Measurements from ENCODE around the gene CASK.

CASK gene, protein sequence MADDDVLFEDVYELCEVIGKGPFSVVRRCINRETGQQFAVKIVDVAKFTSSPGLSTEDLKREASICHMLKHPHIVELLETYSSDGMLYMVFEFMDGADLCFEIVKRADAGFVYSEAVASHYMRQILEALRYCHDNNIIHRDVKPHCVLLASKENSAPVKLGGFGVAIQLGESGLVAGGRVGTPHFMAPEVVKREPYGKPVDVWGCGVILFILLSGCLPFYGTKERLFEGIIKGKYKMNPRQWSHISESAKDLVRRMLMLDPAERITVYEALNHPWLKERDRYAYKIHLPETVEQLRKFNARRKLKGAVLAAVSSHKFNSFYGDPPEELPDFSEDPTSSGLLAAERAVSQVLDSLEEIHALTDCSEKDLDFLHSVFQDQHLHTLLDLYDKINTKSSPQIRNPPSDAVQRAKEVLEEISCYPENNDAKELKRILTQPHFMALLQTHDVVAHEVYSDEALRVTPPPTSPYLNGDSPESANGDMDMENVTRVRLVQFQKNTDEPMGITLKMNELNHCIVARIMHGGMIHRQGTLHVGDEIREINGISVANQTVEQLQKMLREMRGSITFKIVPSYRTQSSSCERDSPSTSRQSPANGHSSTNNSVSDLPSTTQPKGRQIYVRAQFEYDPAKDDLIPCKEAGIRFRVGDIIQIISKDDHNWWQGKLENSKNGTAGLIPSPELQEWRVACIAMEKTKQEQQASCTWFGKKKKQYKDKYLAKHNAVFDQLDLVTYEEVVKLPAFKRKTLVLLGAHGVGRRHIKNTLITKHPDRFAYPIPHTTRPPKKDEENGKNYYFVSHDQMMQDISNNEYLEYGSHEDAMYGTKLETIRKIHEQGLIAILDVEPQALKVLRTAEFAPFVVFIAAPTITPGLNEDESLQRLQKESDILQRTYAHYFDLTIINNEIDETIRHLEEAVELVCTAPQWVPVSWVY

DNA sequence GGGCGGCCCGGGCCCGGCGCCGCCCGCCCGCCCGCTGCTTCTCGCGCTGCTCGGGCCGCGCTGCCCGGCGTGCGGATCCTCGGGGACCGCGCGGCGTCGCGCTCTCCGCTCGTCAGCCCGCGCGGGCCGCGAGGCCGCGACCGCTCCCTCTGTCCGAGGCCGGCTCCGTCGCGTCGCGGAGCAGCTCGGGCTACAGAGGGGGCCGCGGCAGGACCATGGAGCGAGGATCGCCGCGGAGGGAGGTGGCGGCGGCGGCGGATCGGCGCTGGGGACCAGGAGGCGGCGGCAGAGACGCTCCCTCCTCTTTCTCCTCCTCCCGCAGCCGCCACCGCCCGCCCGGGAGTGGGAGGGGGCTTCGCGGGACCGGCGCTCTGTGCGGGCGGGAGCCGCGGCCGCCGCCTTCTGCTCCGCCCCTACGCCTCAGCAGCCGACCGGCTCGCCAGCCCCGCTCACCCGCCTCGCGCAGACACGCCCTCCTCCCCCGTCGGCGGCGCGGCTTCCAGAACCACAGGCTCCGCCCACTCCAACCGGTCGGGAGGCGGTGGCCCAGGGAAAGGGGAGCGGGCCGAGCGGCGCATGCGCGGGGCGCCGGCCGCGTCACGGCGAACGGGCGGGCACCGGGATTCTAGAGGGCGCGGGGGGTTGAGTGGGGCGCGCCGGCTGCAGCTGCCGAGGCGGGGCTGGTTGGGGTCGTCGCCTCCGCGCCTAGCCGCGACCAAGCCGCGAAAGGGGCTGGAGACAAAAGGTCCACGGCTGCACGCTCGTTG is at the start of gene CASK:
Gene CASK (minus strand): TSS at position 344 of the 767 bp plus-strand sequence. CDS start 566 bp downstream, outside the sequence.
- DNase-seq (ENCODE audit: low spot score) = peak; percentile 88

DNA sequence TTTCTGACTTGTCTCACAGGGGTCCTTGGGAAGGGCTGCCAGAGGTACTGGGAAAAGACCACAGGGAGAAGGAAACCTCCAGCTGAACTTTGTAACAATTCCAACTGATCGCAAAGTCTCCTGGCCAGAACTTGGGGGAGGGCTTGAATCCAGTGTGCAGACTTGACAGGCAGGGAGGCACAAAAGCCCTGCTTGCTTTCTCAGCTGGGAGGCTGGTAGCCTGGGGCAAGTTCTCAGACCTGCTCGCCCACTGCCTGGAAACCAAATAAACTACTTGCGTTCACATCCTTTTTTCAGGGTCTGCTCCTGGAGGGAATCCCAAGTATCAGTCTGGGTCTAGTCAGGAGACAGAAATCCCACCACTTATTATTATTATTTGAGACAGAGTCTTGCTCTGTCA is 48.0 kb upstream of the CASK start:
- no peak for DNase-seq (ENCODE audit: low spot score)

DNA sequence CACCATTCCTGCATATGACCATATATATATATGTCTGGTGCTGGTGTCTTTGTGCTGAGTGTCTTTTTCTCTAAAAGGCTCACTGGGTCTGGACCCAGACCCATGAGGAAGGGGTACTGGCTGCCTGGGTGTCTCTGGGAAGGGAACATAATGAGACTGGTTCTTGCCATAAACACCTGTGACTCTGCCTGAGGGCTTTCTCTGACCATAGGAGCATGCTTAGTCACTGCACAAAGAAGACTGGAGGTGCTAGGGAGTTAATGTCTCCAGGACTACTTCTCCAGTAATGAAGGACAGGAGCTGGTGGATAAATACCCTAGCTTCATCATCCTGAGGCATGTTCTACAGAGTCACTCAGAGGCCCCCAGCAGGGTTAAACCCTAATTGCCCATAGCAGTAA is 47.1 kb upstream of the CASK start:
- DNase-seq (ENCODE audit: low spot score) = no peak

DNA sequence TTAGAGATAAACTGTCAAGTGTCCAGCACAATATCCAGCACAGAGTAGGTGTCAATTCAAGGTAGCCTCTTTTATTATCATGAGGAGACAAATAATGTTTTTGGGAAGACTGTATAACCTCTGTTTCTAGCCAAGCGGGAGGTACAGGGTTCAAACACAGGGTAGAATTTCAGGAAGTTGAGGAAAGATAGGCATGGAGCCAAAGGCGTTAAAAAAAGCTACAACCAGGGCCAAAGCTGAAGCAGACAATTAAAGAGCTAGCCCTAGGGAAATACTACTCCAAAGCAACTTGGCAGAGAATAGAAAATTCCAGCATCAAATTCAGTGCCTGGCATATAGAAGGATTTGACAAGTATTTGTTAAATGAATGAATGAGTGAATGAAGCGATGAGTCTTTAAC is 40.0 kb upstream of the CASK start:
- DNase-seq (ENCODE audit: low spot score) = no peak

DNA sequence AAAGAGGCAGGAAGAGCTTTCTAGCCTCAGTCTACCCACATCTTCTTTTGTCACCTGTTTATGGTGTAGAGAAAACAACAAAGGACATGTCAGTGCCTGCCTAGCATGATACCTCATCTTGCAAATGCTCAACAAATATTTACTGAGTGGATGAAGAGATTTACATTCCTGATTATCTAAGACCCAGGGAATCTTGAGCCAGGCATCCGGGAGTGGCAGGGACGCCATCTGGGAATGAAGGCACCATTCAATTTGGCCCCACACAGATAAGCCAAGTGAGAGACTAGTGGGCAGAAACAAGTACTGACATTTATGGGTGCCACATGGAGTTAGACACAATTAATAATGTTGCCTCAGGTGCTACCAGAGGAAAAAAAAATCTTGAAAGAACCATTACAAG is 36.8 kb upstream of the CASK start:
- DNase-seq (ENCODE audit: low spot score) = no peak

DNA sequence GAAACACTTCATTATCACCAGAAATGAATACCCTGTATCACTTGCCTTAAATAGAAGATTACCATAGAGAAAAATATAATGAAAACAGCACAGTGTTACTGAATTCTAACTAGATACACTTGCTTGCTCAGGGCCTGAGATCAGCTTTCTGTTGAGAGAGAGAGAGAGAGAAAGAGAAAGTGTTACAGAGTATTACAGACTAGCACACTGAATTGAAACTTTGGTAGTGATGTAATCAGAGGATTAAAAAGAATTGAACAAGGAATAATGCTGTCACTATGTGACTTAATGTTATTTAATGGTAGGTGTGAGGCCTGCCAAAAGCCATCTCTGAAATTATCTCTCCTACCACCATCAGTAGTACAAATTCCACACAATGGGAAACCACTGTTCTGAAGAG is 35.5 kb upstream of the CASK start:
- no peak for DNase-seq (ENCODE audit: low spot score)

DNA sequence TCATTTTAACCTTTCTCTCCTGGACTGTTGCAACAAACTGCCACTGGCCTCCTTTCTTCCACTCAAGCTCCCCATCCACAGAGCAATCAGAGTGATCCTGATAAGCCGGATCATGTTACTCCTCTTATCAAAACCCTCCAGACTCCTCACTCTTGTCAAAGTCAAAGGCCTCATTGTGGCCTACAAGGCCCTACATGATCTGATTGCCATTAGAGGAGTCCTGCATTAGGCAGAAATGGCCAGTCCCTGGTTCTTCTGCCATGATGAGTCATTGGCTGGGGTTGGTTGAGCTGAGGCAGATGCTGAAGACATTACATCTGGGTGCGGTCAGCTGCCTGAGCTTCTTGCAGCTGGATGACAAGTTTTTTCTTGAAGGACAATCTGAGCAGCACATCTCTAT is 32.7 kb upstream of the CASK start:
- DNase-seq (ENCODE audit: low spot score) = no peak

DNA sequence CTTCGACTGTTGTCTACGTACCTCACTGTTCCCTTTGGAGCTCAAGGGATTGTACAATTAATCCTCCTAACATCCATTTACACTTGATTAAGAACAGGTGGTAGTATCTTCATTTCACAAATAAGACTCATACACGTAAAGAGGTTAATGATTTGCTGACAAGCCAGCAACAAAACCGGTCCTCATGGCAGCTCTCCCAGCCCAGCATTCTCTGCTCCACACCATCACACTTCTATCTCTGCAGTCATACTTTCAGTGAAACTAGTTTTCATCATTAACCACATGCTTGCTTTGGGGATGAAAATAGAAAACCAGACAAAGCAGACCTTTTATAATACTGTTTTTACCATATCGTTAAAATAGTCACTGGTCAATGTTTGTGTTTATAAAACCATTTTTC is 28.7 kb upstream of the CASK start:
- no peak for DNase-seq (ENCODE audit: low spot score)

DNA sequence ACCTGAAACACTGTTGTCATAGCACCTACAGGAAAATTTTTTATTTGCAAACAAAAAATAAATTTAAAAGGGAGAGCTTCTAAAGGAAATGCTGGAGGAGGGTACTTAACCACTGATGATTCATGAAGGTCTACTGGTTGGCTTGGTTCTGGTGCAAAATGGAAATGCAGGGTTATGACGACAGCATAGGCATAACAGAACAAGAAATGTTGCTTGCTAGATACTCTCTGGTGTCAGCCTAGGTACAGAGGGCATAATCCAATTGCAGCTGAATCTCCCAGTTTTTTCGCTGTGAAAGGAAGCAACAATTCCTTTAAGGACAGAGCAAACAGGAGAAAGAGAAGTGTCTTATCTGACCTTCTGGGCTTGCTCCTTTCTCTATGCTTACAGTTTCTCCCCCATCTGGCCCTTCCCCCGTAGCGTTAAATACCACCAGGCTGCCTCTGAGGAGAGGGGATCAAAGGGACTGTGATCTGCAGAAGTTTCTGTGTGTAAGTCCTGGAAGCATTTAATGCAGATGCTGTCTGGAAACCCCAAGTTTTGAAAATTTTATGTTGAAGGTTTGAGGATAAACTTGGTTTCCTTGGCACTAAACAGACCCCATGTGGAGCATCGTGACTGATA is 23.7 kb upstream of the CASK start:
- DNase-seq (ENCODE audit: low spot score) = no peak

DNA sequence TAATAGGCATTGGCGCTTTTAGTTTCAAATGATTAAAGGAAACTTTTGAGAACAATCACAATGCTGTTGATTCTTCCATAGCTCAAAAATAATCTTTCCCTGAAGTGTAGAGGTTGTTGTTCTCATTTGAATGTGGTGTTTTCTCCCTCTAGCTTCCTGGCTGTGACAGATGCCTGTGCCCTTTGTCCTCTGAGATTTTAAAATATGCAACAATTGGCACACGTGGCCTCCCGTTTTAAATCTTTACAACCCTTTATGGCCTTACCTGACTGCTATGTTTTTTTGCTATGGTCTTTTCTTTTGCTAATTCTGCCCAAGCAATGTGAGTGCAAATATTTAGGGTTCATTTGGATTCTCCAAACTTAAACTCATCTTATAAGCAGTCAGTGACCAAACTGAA is 22.9 kb upstream of the CASK start:
- DNase-seq (ENCODE audit: low spot score) = no peak

DNA sequence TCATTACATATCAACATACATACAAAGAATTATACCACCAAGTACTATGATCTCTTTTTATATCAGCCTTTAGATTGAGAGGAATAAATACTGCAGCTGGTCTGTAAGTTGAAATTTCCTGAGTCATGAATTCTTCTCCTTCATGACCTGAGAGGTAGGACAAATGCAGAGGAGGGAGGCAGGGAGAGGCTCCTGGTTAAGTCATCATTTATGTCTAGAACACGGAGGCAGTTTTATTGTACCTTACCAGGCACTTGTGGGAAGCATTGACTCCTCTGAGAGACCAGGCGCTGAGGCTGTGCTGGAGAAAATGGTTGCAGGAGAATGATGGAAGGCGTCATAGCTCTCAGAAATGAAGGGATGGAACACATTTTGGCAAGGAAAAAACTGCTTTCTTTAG is 12.5 kb upstream of the CASK start:
- no peak for DNase-seq (ENCODE audit: low spot score)

DNA sequence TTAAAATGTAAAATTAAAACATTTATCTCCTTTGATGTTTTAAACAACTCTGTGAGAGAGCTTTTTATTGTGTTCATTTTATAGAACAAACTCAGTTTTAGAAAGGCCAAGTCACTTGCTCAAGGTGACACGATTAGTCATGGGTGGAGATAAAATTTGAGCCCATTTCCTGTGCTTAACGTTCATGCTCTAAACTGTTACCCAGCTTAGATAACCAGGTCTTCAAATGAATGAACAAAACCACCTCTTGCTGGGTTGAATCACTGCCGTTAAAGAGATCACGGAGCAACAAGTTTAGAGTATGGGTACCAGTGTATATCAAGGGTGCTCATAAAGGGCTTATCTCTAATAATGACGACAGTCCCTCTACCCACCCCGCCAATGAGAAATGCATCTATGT is 10.2 kb upstream of the CASK start:
- no peak for DNase-seq (ENCODE audit: low spot score)

DNA sequence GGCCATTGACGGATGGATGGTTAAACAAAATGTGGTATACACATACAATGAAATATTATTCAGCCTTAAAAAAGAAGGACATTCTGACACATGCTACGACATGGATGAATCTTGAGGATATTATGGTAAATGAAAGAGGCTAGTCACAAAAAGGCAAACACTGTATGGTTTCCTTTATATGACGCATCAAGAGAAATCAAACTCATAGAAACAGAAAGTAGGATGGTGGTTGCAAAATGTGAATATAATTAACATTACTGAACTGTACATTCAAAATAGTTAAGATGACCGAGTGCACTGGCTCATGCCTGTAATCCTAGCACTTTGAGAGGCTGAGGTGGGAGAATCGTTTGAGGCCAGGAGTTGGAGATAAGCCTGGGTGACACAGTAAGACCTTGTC is 9.5 kb upstream of the CASK start:
- no peak for DNase-seq (ENCODE audit: low spot score)

DNA sequence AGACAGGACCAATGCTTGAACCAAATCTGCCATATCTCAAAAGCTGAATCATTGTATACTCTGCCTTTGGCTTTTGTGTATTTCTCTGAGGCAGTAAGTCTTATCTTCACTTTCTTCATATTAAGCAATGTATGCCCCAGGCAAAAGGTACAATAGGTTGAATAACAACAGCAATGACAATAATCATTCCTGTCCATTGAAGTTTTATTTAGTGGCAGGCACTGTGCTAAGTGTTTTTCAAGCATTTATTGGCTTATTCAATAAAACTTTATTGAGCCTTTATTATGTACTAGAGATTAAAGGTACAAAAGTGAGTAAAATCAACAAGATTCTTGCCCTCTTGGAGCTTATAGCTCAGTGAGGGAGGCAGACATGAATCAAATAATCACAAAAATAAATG is 8.2 kb upstream of the CASK start:
- DNase-seq (ENCODE audit: low spot score) = no peak

DNA sequence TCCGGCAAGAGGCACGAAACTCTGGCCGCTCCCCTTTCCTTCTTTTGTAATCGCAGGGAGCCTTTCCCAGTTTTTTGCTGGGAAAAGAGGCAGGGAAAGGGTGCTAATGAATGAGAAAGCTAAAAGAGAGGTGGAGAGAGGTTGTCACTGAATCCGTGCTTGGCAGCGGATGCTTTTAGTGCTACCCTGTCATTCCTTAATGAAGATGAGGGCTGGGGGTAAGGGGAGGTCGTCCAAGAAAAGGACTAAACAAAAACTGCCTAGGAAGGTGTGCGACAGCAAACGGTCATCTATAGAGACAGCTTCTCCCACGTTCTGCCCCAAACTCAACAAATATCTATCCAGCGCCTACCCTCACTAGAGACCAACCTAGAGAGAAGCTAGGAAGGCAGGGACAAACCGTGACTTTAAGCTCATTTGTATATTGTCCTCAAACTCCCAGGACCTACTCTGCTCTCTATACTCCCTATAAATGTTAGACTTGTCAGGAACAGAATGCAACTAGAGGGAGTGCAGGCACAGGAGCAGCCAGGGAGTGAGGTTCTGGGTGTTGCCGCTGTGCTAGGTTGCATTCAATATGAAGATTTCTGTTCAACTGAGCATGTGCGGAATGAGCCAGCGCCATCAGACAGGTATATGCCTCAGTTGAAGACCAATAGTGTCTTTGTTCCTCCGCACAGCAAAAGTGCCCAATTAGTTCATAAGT is 777 bp upstream of the CASK start:
- DNase-seq (ENCODE audit: low spot score) = peak; percentile 24

DNA sequence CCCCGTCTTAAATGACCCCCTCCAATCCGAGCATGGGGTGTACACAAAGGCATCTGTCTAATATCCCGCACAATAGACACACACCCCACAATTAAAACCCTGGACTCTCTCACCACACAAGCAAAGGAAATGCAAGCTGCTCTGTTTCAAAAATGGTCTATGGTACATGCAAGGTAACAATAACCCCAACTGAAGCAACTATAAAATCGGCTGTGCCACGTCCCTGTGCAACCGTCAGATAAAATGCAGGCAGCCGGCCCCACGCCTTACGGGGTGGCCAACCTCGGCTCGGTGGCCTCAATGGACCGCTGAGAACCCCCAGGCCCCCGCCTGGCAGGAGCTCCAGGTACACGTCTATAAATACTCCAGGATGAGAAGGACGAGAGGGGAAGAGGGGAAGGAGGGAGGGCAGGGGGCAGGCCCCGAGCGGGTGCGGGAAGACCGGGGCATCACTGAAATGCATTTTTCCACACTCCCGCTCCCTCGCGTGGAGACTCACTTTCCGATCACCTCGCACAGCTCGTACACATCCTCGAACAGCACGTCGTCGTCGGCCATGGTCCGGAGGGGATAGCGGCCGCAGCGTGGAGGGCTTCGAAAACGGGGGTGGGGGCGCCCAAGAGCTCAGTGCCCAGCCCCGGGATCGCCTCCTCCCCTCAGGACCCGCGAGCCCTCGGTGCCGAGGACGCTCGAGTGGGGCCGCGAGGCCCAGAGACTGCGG is 763 bp downstream of the CASK start:
- DNase-seq (ENCODE audit: low spot score) = peak; percentile 47

DNA sequence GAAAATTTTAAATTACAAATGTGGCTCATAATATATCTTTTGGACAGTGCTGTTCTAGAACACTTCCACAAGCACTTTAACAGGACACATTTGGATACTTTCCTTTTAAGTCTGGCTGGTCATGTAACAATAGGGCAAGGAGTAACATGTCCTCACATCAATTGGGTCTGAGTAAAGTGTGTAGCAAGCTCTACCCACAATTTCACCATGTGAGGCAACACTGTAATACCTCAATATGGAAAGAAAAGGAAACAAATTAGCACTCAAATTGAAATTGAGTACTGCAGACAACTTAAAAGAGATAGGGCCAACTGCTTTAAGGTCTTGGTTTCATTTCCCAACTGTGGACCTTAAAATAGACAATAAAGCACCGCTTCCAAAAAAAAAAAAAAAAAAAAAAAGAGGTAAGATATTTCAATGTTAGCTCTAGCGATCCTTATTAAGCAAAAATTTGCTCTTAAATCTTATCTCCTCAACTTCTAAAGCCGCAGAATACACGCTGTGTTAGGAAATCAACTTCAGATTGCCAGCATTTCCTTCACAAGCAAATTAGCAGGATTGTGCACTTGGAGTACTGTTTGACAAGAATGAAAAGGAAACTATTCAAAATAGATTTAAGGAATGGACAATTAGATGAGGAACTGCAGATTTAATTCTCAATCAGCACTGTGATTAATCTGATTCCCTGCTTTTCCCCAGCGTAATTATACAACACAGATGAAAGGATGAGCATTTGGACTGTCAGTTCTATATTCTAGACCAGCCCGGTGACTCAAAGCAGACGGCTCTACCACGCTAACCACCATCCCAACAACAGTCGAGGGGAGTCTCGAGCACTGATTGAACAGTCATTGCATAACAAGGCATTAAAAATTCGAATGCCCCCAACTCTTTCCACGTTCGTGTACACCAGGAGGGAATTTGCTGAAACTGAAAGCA is 1.6 kb downstream of the CASK start:
- peak; percentile 55 for DNase-seq (ENCODE audit: low spot score)

DNA sequence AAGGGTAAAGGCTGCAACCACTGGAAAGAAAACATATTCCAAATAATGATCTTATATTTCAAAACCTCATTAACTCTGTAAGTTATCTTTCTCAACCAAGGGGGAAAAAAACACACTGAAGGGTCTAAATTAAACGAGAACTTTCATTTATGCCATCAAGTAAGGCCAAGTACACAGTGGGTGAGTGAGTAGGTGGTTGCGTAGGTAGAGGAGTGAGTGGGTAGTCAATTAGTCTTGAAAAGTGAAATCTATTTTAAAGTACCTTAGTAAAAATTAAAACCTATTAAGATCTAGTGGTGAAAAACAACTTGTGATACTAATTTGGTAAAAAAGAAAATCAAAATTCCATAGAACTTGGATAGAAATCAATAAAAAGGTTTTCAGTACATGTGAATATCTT is 3.5 kb downstream of the CASK start:
- DNase-seq (ENCODE audit: low spot score) = no peak

DNA sequence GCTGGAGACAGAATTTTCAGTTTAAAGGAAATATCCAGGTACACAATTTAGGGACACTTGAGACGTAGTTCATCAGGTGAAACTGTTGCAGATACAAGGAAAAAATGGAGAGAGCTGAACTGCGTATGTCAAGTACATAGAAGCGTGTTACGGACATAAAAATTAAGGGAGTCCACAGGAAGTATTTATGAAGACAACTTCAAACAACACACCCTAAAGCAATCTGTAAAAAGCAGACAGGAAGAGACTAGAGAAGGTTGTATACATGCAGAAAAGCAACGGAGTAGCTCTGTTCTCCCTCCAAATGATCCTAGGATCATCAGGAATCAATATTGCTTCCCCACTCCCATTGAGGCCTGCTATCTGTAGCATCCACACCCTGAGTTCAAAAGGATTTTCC is 5.8 kb downstream of the CASK start:
- DNase-seq (ENCODE audit: low spot score) = no peak

DNA sequence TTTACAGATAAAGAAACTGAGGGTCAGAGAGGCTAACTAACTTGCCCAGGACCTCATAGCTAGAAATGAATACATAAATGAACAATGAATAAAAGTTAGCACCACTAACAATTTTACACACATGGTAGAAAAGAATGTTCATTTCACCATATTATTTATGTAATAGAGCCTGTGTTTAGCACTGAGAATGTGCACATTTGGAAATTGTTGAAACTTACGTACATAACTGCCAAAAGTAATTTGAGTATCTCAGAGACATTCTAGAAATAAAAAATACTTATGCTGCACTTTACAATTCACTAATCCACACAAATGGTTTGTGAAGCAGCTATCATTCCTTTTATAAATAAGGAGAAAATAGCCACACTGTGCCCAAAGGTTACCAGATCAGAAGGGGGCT is 9.9 kb downstream of the CASK start:
- no peak for DNase-seq (ENCODE audit: low spot score)
